Neuronal stem cell (in vitro differentiated cells): Measurements from ENCODE around the gene NKIRAS2.
A peak's percentile ranks its signal among the peaks of the same experiment; 100 is the strongest.
"Not testable (repeated sequence)": the region's sequence is repeated elsewhere in the genome, so short reads cannot be mapped to it uniquely, and the experiment has no call there.

Source experiments
- DNase-seq: peaks from one replicate; pipeline ENCODE4 v3.0.0-alpha.2; 2013; ENCODE audit warnings: low spot score
- H2AFZ ChIP-seq: one replicate; pipeline ENCODE4 v1.6.1; 2013; ENCODE audit warnings: mild to moderate bottlenecking, low read length, inconsistent platforms
- H2AK5ac ChIP-seq: 2 replicates; pipeline ENCODE4 v1.6.1; 2013; ENCODE audit warnings: low read depth, mild to moderate bottlenecking, inconsistent platforms, low read length, moderate library complexity, mixed read lengths
- H2BK120ac ChIP-seq: 2 replicates; pipeline ENCODE4 v1.6.1; 2013; ENCODE audit warnings: low read depth, mild to moderate bottlenecking, inconsistent platforms, low read length, moderate library complexity, mixed read lengths
- H2BK12ac ChIP-seq: one replicate; pipeline ENCODE4 v1.6.1; 2013; ENCODE audit warnings: low read length, inconsistent platforms
- H2BK15ac ChIP-seq: 2 replicates; pipeline ENCODE4 v1.6.1; 2013; ENCODE audit warnings: mild to moderate bottlenecking, low read length, inconsistent platforms, mixed read lengths
- H2BK5ac ChIP-seq: one replicate; pipeline ENCODE4 v1.6.1; 2013; ENCODE audit warnings: inconsistent platforms, mild to moderate bottlenecking, low read length, moderate library complexity
- H3K14ac ChIP-seq: one replicate; pipeline ENCODE4 v1.6.1; 2013; ENCODE audit warnings: low read length, inconsistent platforms
- H3K18ac ChIP-seq: 2 replicates; pipeline ENCODE4 v1.6.1; 2013; ENCODE audit warnings: low read length, inconsistent platforms
- H3K23ac ChIP-seq: 2 replicates; pipeline ENCODE4 v1.6.1; 2013; ENCODE audit warnings: low read depth, mild to moderate bottlenecking, mixed read lengths, low read length, inconsistent platforms; ENCODE audit not compliant: poor library complexity
- H3K27ac ChIP-seq: replicated peaks from 3 replicates; pipeline ENCODE4 v1.5.1; 2013; ENCODE audit warnings: low read length, inconsistent platforms
- H3K27me3 ChIP-seq, 3 experiments: 2 replicates each; pipeline ENCODE4 v1.6.1; 2013; ENCODE audit warnings: low read length in 3 of 3, mild to moderate bottlenecking in 2 of 3, inconsistent platforms in 1 of 3, low read depth in 1 of 3, mixed read lengths in 1 of 3, moderate library complexity in 1 of 3; ENCODE audit not compliant: control insufficient read depth in 3 of 3, insufficient read depth in 3 of 3
- H3K36me3 ChIP-seq, 2 donors: replicated peaks in 1 of 2; 2 replicates each; pipeline ENCODE4 v1.6.1; 2013; ENCODE audit warnings: low read length in 2 of 2; ENCODE audit not compliant: control insufficient read depth in 2 of 2, insufficient read depth in 2 of 2
- H3K4ac ChIP-seq: 2 replicates; pipeline ENCODE4 v1.6.1; 2013; ENCODE audit warnings: inconsistent platforms, mild to moderate bottlenecking, low read length, moderate library complexity
- H3K4me1 ChIP-seq, 2 donors: 1 replicate in 1 of 2; 2 replicates in 1 of 2; pipeline ENCODE4 v1.6.1; 2013; ENCODE audit warnings: low read length in 2 of 2, low read depth in 1 of 2; ENCODE audit not compliant: control insufficient read depth in 2 of 2, insufficient read depth in 1 of 2
- H3K4me2 ChIP-seq: one replicate; pipeline ENCODE4 v1.6.1; 2013; ENCODE audit warnings: mild to moderate bottlenecking, low read length, inconsistent platforms; ENCODE audit not compliant: insufficient read depth, poor library complexity, severe bottlenecking
- H3K4me3 ChIP-seq, 2 donors: 2 replicates each; pipeline ENCODE4 v1.5.1; 2013; ENCODE audit warnings: low read length in 2 of 2, mild to moderate bottlenecking in 2 of 2, inconsistent platforms in 1 of 2, moderate library complexity in 1 of 2
- H3K79me1 ChIP-seq: one replicate; pipeline ENCODE4 v1.6.1; 2013; ENCODE audit warnings: low read depth, mild to moderate bottlenecking, inconsistent platforms, low read length, moderate library complexity
- H3K9ac ChIP-seq: one replicate; pipeline ENCODE4 v1.6.1; 2013; ENCODE audit warnings: mild to moderate bottlenecking, low read depth, low read length, inconsistent platforms; ENCODE audit not compliant: poor library complexity
- H3K9me3 ChIP-seq, 2 donors: replicated peaks in 1 of 2; 2 replicates each; pipeline versions ENCODE3 to v1.6.1; 2013; ENCODE audit warnings: low read length in 2 of 2, mild to moderate bottlenecking in 2 of 2, inconsistent platforms in 1 of 2, low read depth in 1 of 2, mixed read lengths in 1 of 2, moderate library complexity in 1 of 2; ENCODE audit not compliant: control insufficient read depth in 2 of 2, insufficient read depth in 1 of 2
- H4K8ac ChIP-seq: one replicate; pipeline ENCODE4 v1.6.1; 2013; ENCODE audit warnings: low read depth, mild to moderate bottlenecking, inconsistent platforms, low read length, moderate library complexity
- H4K91ac ChIP-seq: one replicate; pipeline ENCODE4 v1.6.1; 2013; ENCODE audit warnings: low read length, low read depth, mild to moderate bottlenecking, inconsistent platforms; ENCODE audit not compliant: poor library complexity
- WGBS, 2 donors: extraction: QIAGEN DNeasy Blood & Tissue Kit; methylation state at CpG; one replicate each; pipeline ENCODE4 v1.1.7; 2013; ENCODE audit warnings: missing lambda C conversion rate in 2 of 2, mixed read lengths in 1 of 2; ENCODE audit not compliant: insufficient read length in 2 of 2, insufficient replicate concordance in 1 of 2; ENCODE audit errors: extremely low coverage in 2 of 2; 5-methylcytosine and 5-hydroxymethylcytosine counted together

The NKIRAS2 gene

GRCh38 chr17:42018988-42019387 is 902 bp upstream of the NKIRAS2 start:
- Histone ChIP-seq H3K4ac (no peak overlapping the region), H2BK12ac (no peak overlapping the region), H3K4me2 (no peak overlapping the region), H2BK120ac (no peak overlapping the region), H3K18ac (no peak overlapping the region), H4K8ac (no peak overlapping the region), H3K4me3 (no peak overlapping the region), H2AK5ac (no peak overlapping the region), H3K9ac (no peak overlapping the region), H3K79me1 (peaks cover 13% of the 10 kb centered on the region), H3K36me3 (peaks cover 12 to 34% of the 10 kb centered on the region in 2 donors), H2BK15ac (no peak overlapping the region), H2BK5ac (no peak overlapping the region), H3K27me3 (no peaks in the 10 kb centered on the region), H4K91ac (no peak overlapping the region), H3K4me1 (peaks cover 5 to 10% of the 10 kb centered on the region in 2 donors), H3K9me3 (no peaks in the 10 kb centered on the region), H2AFZ (no peak overlapping the region), H3K14ac (no peak overlapping the region), H3K23ac (no peak overlapping the region), H3K27ac (no peak overlapping the region)
- no CpG with 5 or more reads among the region's 4 CpGs for WGBS, 2 donors
- no peak for DNase-seq

DNA sequence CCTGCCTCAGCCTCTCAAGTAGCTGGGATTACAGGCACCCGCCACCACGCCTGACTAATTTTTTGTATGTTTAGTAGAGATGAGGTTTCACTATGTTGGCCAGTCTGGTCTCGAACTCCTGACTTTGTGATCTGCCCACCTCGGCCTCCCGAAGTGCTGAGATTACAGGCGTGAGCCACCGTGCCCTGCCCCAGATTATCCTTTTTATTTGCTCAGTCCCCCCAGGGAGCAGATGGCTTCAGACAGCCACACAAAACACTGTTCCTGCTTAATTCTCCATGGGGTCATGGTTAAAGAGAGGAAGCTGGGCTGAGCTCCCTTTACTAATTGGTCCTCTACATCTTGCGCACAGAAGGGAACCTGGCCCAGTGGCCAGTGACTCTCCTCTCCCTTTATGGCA is 955 bp downstream of the NKIRAS2 start:
- not testable (repeated sequence) for H3K9ac ChIP-seq, H3K14ac ChIP-seq, H4K8ac ChIP-seq, H3K27me3 ChIP-seq, H2AK5ac ChIP-seq, H2BK120ac ChIP-seq, H3K18ac ChIP-seq, H3K23ac ChIP-seq, H2BK12ac ChIP-seq, H4K91ac ChIP-seq, H2BK5ac ChIP-seq, H3K27ac ChIP-seq, H2BK15ac ChIP-seq, H3K4ac ChIP-seq, DNase-seq, H2AFZ ChIP-seq, H3K9me3 ChIP-seq
- Histone ChIP-seq H3K36me3 (peaks cover 16 to 42% of the 10 kb centered on the region in 2 donors), H3K79me1 (peaks cover 13% of the 10 kb centered on the region), H3K4me2 (peak overlapping the region; percentile 69), H3K4me3 (peak overlapping the region in 1 of 2 donors; percentile 68), H3K4me1 (peaks cover 11% of the 10 kb centered on the region in 2 donors)
- WGBS, 2 donors, result no CpG with 5 or more reads among the region's 8 CpGs

- Histone ChIP-seq H3K18ac (no peak overlapping the region), H2BK120ac (no peak overlapping the region), H2AFZ (no peak overlapping the region), H2AK5ac (no peak overlapping the region), H3K14ac (no peak overlapping the region), H2BK5ac (no peak overlapping the region), H3K4ac (no peak overlapping the region), H4K91ac (no peak overlapping the region), H3K79me1 (peaks cover 5% of the 10 kb centered on the region), H3K23ac (no peak overlapping the region), H3K36me3 (peaks cover 16 to 42% of the 10 kb centered on the region in 2 donors), H3K9ac (no peak overlapping the region), H4K8ac (no peak overlapping the region), H3K9me3 (no peaks in the 10 kb centered on the region), H3K4me2 (no peak overlapping the region), H3K27me3 (no peaks in the 10 kb centered on the region), H2BK15ac (no peak overlapping the region), H3K4me1 (peaks cover 24 to 33% of the 10 kb centered on the region in 2 donors), H3K27ac (no peak overlapping the region), H2BK12ac (no peak overlapping the region), H3K4me3 (no peak overlapping the region)
- no peak for DNase-seq
- no CpG with 5 or more reads among the region's 15 CpGs for WGBS, 2 donors
Measured at GRCh38 chr17:42023524-42024349, 3.8 kb downstream of the NKIRAS2 start.

- peak overlapping the region; percentile 30 for H3K18ac ChIP-seq
- H2AK5ac ChIP-seq, result peak overlapping the region; percentile 49
- H3K27me3 ChIP-seq, result no peaks in the 10 kb centered on the region
- no peak overlapping the region for H3K27ac ChIP-seq
- H2BK5ac ChIP-seq, result no peak overlapping the region
- no CpG with 5 or more reads among the region's 8 CpGs for WGBS, 2 donors
- H2BK120ac ChIP-seq, result no peak overlapping the region
- peak overlapping the region; percentile 48 for H2BK12ac ChIP-seq
- DNase-seq, result no peak
- H3K36me3 ChIP-seq, result peaks cover 16 to 42% of the 10 kb centered on the region in 2 donors
- H3K4me3 ChIP-seq, result no peak overlapping the region
- no peak overlapping the region for H3K23ac ChIP-seq
- no peak overlapping the region for H3K4me2 ChIP-seq
- H3K4ac ChIP-seq, result no peak overlapping the region
- no peak overlapping the region for H2AFZ ChIP-seq
- H3K9ac ChIP-seq, result peak overlapping the region; percentile 31
- peaks cover 21 to 33% of the 10 kb centered on the region in 2 donors for H3K4me1 ChIP-seq
- peaks cover 5% of the 10 kb centered on the region for H3K79me1 ChIP-seq
- H3K14ac ChIP-seq, result no peak overlapping the region
- no peak overlapping the region for H4K91ac ChIP-seq
- H4K8ac ChIP-seq, result no peak overlapping the region
- H2BK15ac ChIP-seq, result no peak overlapping the region
- no peaks in the 10 kb centered on the region for H3K9me3 ChIP-seq
Measured at GRCh38 chr17:42025191-42025579, 5.3 kb downstream of the NKIRAS2 start.
